Measurements from ENCODE around the gene ATP10B. TPM values are rescaled to one million over a fixed set of nuclear protein-coding genes. Genes with fewer than 3 reads are reported as not detected.

ATP10B gene
- total RNA-seq, 2 donors from 2014 or later, result 0.99 TPM; not detected in 1

- Histone ChIP-seq H3K36me3 (no peaks in the 10 kb centered on the region), H3K9me3 (no peaks in the 10 kb centered on the region), H3K4me1 (ENCODE audit: control insufficient read depth in 1 of 2, low read depth in 2 of 2) (no peaks in the 10 kb centered on the region), H3K27ac (no peak overlapping the region), H3K4me3 (no peak overlapping the region), H3K27me3 (replicated peaks; ENCODE audit: insufficient read depth) (no peaks in the 10 kb centered on the region)
- no peak for DNase-seq (ENCODE audit: low spot score)
- no peak for TF ChIP-seq CTCF (IDR thresholded peaks at IDR 0.05)
- ATAC-seq (ENCODE audit: insufficient number of reproducible peaks, low FRiP score, low read depth), result no peak
Measured at GRCh38 chr5:160555971-160556631, 295.9 kb downstream of the ATP10B start.

GRCh38 chr5:160555581-160555970 lies 296.4 kb downstream of the ATP10B start:
- ATAC-seq (ENCODE audit: insufficient number of reproducible peaks, low FRiP score, low read depth), result no peak
- no peaks in the 10 kb centered on the region for H3K4me1 ChIP-seq (ENCODE audit: control insufficient read depth in 1 of 2, low read depth in 2 of 2)

GRCh38 chr5:160550075-160550474 lies 301.9 kb downstream of the ATP10B start:
- no peaks in the 10 kb centered on the region for H3K36me3 ChIP-seq

More at GRCh38 chr5:160555581-160555970, 296.4 kb downstream of the ATP10B start:
- no peak overlapping the region for H3K27ac ChIP-seq
- H3K9me3 ChIP-seq, result no peaks in the 10 kb centered on the region
- no peaks in the 10 kb centered on the region for H3K27me3 ChIP-seq (replicated peaks; ENCODE audit: insufficient read depth)
- no peak for DNase-seq (ENCODE audit: low spot score)
- no peaks in the 10 kb centered on the region for H3K36me3 ChIP-seq
- no peak overlapping the region for H3K4me3 ChIP-seq
- TF ChIP-seq CTCF (IDR thresholded peaks at IDR 0.05), result no peak

GRCh38 chr5:160548949-160549645 lies 302.9 kb downstream of the ATP10B start:
- no peak for TF ChIP-seq CTCF (IDR thresholded peaks at IDR 0.05)
- ATAC-seq (ENCODE audit: insufficient number of reproducible peaks, low FRiP score, low read depth) (no peak), DNase-seq (ENCODE audit: low spot score) (no peak)
- Histone ChIP-seq H3K27me3 (replicated peaks; ENCODE audit: insufficient read depth) (no peaks in the 10 kb centered on the region), H3K36me3 (no peaks in the 10 kb centered on the region), H3K27ac (no peak overlapping the region), H3K4me3 (no peak overlapping the region), H3K4me1 (ENCODE audit: control insufficient read depth in 1 of 2, low read depth in 2 of 2) (no peaks in the 10 kb centered on the region), H3K9me3 (no peaks in the 10 kb centered on the region)

More at GRCh38 chr5:160550075-160550474, 301.9 kb downstream of the ATP10B start:
- DNase-seq (ENCODE audit: low spot score), result no peak
- Histone ChIP-seq H3K4me1 (ENCODE audit: control insufficient read depth in 1 of 2, low read depth in 2 of 2) (no peaks in the 10 kb centered on the region), H3K27me3 (replicated peaks; ENCODE audit: insufficient read depth) (no peaks in the 10 kb centered on the region), H3K9me3 (no peaks in the 10 kb centered on the region), H3K4me3 (no peak overlapping the region), H3K27ac (no peak overlapping the region)
- ATAC-seq (ENCODE audit: insufficient number of reproducible peaks, low FRiP score, low read depth), result no peak
- no peak for TF ChIP-seq CTCF (IDR thresholded peaks at IDR 0.05)

GRCh38 chr5:160547872-160548271 lies 304.1 kb downstream of the ATP10B start:
- no peaks in the 10 kb centered on the region for H3K27me3 ChIP-seq (replicated peaks; ENCODE audit: insufficient read depth)
- DNase-seq (ENCODE audit: low spot score), result no peak
- H3K9me3 ChIP-seq, result no peaks in the 10 kb centered on the region
- no peaks in the 10 kb centered on the region for H3K36me3 ChIP-seq
- TF ChIP-seq CTCF (IDR thresholded peaks at IDR 0.05), result no peak
- H3K4me3 ChIP-seq, result no peak overlapping the region
- no peaks in the 10 kb centered on the region for H3K4me1 ChIP-seq (ENCODE audit: control insufficient read depth in 1 of 2, low read depth in 2 of 2)
- no peak overlapping the region for H3K27ac ChIP-seq
- ATAC-seq (ENCODE audit: insufficient number of reproducible peaks, low FRiP score, low read depth), result no peak

Measured in thoracic aorta (tissue), 2 donors.